A549 (cell line): ENCODE results near the gene FGF3. TPM values are rescaled to one million over a fixed set of nuclear protein-coding genes. Genes with fewer than 3 reads are reported as not detected.

Experiments
- ATAC-seq, 2 experiments: fragments of 200-7000 bp in 1 of 2; fragments of >200 bp in 1 of 2; cut with Nextera tagmentation in 1 of 2; cut with Tn5 transposase in 1 of 2; 3 replicates each; pipeline versions ENCODE4 v1.8.0 to v1.9.1; 2018 to 2020; ENCODE audit warnings: mild to moderate bottlenecking in 1 of 2, moderate library complexity in 1 of 2
- CTCF ChIA-PET: fragments of 300-600 bp; sonication (Branson Sonifier 250); formaldehyde crosslinking; extraction: SDS; loops from one replicate; lab custom pipeline; 2021; ENCODE audit warnings: antibody characterized with exemption, inconsistent platforms; lab: Yijun Ruan, JAX
- POLR2A ChIA-PET: fragments of 350-600 bp; formaldehyde crosslinking; extraction: SDS; loops from one replicate; lab custom pipeline; 2021; ENCODE audit warnings: antibody characterized with exemption, inconsistent platforms; lab: Yijun Ruan, JAX
- DNase-seq, 2 experiments: peaks; one replicate each; pipeline versions ENCODE4 v3.0.0 to v3.0.0-alpha.2; 2011 to 2016; ENCODE audit warnings: low read depth in 1 of 2, low spot score in 1 of 2
- FAIRE-seq: peaks from 2 replicates; lab custom pipeline; 2011; peaks lifted over from hg19 to GRCh38; lab: Jason Lieb, UNC
- H3K27ac ChIP-seq, 2 experiments: fragments of >200 bp; sonication (Bioruptor Twin); formaldehyde crosslinking; 3 replicates each; pipeline ENCODE4 v1.5.1; 2016 to 2017
- H3K4me1 ChIP-seq: fragments of >200 bp; sonication (Bioruptor Twin); formaldehyde crosslinking; 3 replicates; pipeline ENCODE4 v1.6.1; 2016
- H3K4me2 ChIP-seq: fragments of >200 bp; sonication (Bioruptor Twin); formaldehyde crosslinking; 3 replicates; pipeline ENCODE4 v1.6.1; 2016
- H3K4me3 ChIP-seq: fragments of >200 bp; sonication (Bioruptor Twin); formaldehyde crosslinking; 3 replicates; pipeline ENCODE4 v1.5.1; 2016
- H3K9me3 ChIP-seq: fragments of >200 bp; sonication (Bioruptor Twin); formaldehyde crosslinking; 3 replicates; pipeline ENCODE4 v1.6.1; 2016
- BHLHE40 ChIP-seq: IDR thresholded peaks from 2 replicates; pipeline ENCODE4 v1.6.1; 2012; ENCODE audit warnings: low read depth, low read length, inconsistent platforms
- CBX2 ChIP-seq: fragments of 200-600 bp; sonication (generic); IDR thresholded peaks from 2 replicates; pipeline ENCODE4 v1.6.1; 2016; ENCODE audit warnings: low read depth, mild to moderate bottlenecking, borderline replicate concordance
- EHF ChIP-seq: fragments of 250-450 bp; sonication (Bioruptor Pico); IDR thresholded peaks from 2 replicates; pipeline ENCODE4 v1.5.0; 2020; ENCODE audit warnings: mild to moderate bottlenecking
- GATA3 ChIP-seq: IDR thresholded peaks from 2 replicates; pipeline ENCODE4 v1.6.1; 2012; ENCODE audit warnings: borderline replicate concordance
- HDAC2 ChIP-seq: fragments of 200-600 bp; sonication (generic); IDR thresholded peaks from 2 replicates; pipeline ENCODE4 v1.6.1; 2016
- HEYL ChIP-seq: fragments of 250-450 bp; sonication (Bioruptor Pico); IDR thresholded peaks from 2 replicates; pipeline ENCODE4 v1.8.0; 2021; ENCODE audit warnings: mild to moderate bottlenecking, moderate library complexity
- JUN ChIP-seq, 2 experiments: fragments of >200 bp; sonication (Bioruptor Twin); formaldehyde crosslinking; IDR thresholded peaks; 2 replicates in 1 of 2; 3 replicates in 1 of 2; pipeline ENCODE4 v1.6.1; 2016 to 2017
- KDM5A ChIP-seq: fragments of 200-600 bp; sonication (generic); IDR thresholded peaks from 2 replicates; pipeline ENCODE4 v1.6.1; 2016; ENCODE audit warnings: antibody characterized with exemption, mild to moderate bottlenecking
- MAFK ChIP-seq: fragments of 450-650 bp; IDR thresholded peaks from 2 replicates; pipeline ENCODE4 v1.6.1; 2014; ENCODE audit not compliant: partially characterized antibody
- MAZ ChIP-seq: fragments of 150-350 bp; IDR thresholded peaks from 2 replicates; pipeline ENCODE4 v1.6.1; 2014; ENCODE audit warnings: antibody characterized with exemption, low read depth, low read length, borderline replicate concordance
- NFE2L2 ChIP-seq: fragments of 150-350 bp; conservative IDR thresholded peaks from 2 replicates; pipeline ENCODE4 v1.6.1; 2014; ENCODE audit warnings: low read length
- PHF8 ChIP-seq: fragments of 200-600 bp; sonication (generic); IDR thresholded peaks from 2 replicates; pipeline ENCODE4 v1.6.1; 2016; ENCODE audit warnings: low read depth, mild to moderate bottlenecking, antibody characterized with exemption, moderate library complexity, borderline replicate concordance
- POLR2A ChIP-seq: IDR thresholded peaks from 2 replicates; pipeline ENCODE4 v1.6.1; 2012; ENCODE audit warnings: mild to moderate bottlenecking, low read length
- RARB ChIP-seq: fragments of 250-450 bp; sonication (Bioruptor Pico); IDR thresholded peaks from 2 replicates; pipeline ENCODE4 v1.8.0; 2021; ENCODE audit warnings: mild to moderate bottlenecking, moderate library complexity
- RFX5 ChIP-seq: fragments of 450-650 bp; IDR thresholded peaks from 2 replicates; pipeline ENCODE4 v1.7.1; 2014; ENCODE audit warnings: antibody characterized with exemption, mild to moderate bottlenecking, moderate library complexity
- SMC3 ChIP-seq: fragments of >200 bp; sonication (Bioruptor Twin); formaldehyde crosslinking; IDR thresholded peaks from 3 replicates; pipeline ENCODE4 v1.6.1; 2018; ENCODE audit warnings: inconsistent platforms
- SREBF2 ChIP-seq: fragments of 450-650 bp; IDR thresholded peaks from 2 replicates; pipeline ENCODE4 v1.6.1; 2014; ENCODE audit warnings: mild to moderate bottlenecking, moderate library complexity
- ZC3H11A ChIP-seq: fragments of 450-650 bp; IDR thresholded peaks from 2 replicates; pipeline ENCODE4 v1.6.1; 2014; ENCODE audit warnings: antibody characterized with exemption, mild to moderate bottlenecking
- ZSCAN20 ChIP-seq: fragments of 250-450 bp; sonication (Bioruptor Pico); IDR thresholded peaks from 2 replicates; pipeline ENCODE4 v1.8.0; 2022; ENCODE audit warnings: mild to moderate bottlenecking, moderate library complexity
- WGBS: methylation state at CpG from one replicate; pipeline ENCODE4 v1.1.6; 2017; ENCODE audit errors: missing lambda C conversion rate; 5-methylcytosine and 5-hydroxymethylcytosine counted together
- polyA plus RNA-seq, 4 experiments: library from polyadenylated mRNA; depleted of rRNA in 3 of 4; stranded (reverse); fragments of >200 nt; fragmentation: RNase III in 1 of 4; extraction: RNeasy Plus Mini Kit Qiagen cat#74134 plus additional on column Dnase treatment in 1 of 4; gene quantifications; 2 replicates in 3 of 4; 3 replicates in 1 of 4; pipeline ENCODE4 v1.2.3, GENCODE V29; 2011 to 2017
- TF ChIP-seq, protein P1 (sequence below): fragments of 450-650 bp; IDR thresholded peaks from 2 replicates; pipeline ENCODE4 v1.6.1; 2014; ENCODE audit warnings: antibody characterized with exemption
- TF ChIP-seq, protein P2 (sequence below): fragments of >200 bp; sonication (Bioruptor Twin); formaldehyde crosslinking; IDR thresholded peaks from 2 replicates; pipeline ENCODE4 v1.6.1; 2016
- TF ChIP-seq, protein P3 (sequence below): fragments of 150-350 bp; IDR thresholded peaks from 2 replicates; pipeline ENCODE4 v1.6.1; 2014; ENCODE audit warnings: low read depth, mild to moderate bottlenecking, low read length
- TF ChIP-seq, protein P4 (sequence below): IDR thresholded peaks from 2 replicates; pipeline ENCODE4 v1.6.1; 2012; ENCODE audit warnings: low read depth, borderline replicate concordance

The FGF3 gene
- polyA plus RNA-seq, 2 of the 4 experiments (the other 2 are of a cell fraction), result not detected

DNA sequence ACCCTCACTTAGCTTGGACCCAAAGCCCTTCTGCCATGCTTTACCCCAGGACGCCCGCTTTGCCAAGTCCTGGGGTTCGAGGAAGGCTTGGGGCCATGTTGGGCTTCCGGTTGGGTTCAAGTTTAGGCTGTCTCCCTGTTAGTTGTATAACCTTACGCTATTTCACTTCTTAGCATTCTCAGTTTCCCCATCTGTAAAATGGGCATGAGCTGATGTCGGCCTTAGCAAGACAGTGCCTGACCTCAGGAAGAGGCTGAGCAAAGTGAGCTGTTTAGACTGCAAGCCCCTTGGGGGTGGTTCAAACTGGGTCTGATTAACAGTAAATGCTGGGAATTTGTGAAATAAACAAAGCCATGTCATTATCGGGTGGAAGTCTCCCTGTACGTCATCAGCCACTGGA lies 40.8 kb downstream of the FGF3 start:
- TF ChIP-seq GATA3 (no peak), RARB (CRISPR knock-in tag) (no peak), KDM5A (no peak), SREBF2 (no peak), NFE2L2 (no peak)
- POLR2A ChIA-PET, result no interaction called here
- 74% methylated on average over 8 of the region's 8 CpGs for WGBS
- no peak overlapping the region for H3K27ac ChIP-seq
- no peak overlapping the region for H3K4me3 ChIP-seq
- CTCF ChIA-PET, result interaction anchor here (0.8 to 1.4 kb wide), 4 partner anchors 25 to 111 kb away, joined by 3 to 4 read pairs (median 3); no protein-coding TSS in a partner anchor
- H3K4me2 ChIP-seq, result no peak overlapping the region
- H3K4me1 ChIP-seq, result peaks cover 8% of the 10 kb centered on the region; the same call in 2 of the 3 replicates
- ATAC-seq, result no peak
- no peak for FAIRE-seq
- no peak for DNase-seq
- H3K9me3 ChIP-seq, result no peaks in the 10 kb centered on the region

DNA sequence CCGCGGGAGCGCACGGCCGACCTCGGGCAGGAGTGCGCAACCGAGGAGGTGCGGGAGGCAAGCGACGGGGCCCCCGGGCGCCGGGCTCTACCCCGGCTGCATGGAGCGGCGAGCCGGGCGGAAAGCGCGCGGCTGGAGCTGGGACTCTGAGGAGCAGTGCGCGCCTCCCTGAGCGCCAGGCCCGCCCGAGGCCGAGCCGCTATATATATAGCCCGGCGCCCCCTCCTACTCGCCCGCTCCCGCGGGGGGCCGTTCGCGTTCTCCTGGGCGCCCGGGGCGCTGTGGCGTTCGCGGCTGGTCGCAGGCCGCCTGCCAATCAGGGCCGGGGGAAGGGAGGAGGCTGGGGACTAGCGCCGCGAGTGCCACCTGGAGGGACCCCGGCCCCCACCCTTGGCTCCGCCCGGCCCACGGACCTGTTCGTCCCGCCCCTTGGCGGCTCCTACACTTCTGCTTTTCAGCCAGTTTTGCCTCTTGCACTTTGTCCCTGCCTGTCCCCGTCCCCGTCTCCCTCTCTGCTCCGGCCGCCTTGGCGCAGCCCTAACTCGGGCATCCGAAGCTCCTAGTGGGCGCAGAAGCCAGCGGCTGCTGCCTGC lies 44.0 kb downstream of the FGF3 start, which contains the start of gene FGF4:
FGF4 (minus strand) TSS at position 179 of the 593 bp plus-strand sequence. CDS start 257 bp downstream, outside the sequence.
- TF ChIP-seq JUN (IDR thresholded peaks at IDR 0.05) (no peak), CBX2 (no peak), BHLHE40 (no peak), MAFK (no peak), HEYL (CRISPR knock-in tag) (no peak), POLR2A (no peak), SMC3 (no peak), MAZ (no peak), ZSCAN20 (CRISPR knock-in tag) (no peak), RFX5 (no peak), EHF (CRISPR knock-in tag) (no peak), ZC3H11A (no peak), HDAC2 (no peak), PHF8 (no peak)
- TF ChIP-seq, protein P1, sequence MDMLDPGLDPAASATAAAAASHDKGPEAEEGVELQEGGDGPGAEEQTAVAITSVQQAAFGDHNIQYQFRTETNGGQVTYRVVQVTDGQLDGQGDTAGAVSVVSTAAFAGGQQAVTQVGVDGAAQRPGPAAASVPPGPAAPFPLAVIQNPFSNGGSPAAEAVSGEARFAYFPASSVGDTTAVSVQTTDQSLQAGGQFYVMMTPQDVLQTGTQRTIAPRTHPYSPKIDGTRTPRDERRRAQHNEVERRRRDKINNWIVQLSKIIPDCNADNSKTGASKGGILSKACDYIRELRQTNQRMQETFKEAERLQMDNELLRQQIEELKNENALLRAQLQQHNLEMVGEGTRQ, result no peak
- TF ChIP-seq, protein P2, sequence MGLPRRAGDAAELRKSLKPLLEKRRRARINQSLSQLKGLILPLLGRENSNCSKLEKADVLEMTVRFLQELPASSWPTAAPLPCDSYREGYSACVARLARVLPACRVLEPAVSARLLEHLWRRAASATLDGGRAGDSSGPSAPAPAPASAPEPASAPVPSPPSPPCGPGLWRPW, result no peak
- TF ChIP-seq, protein P3, sequence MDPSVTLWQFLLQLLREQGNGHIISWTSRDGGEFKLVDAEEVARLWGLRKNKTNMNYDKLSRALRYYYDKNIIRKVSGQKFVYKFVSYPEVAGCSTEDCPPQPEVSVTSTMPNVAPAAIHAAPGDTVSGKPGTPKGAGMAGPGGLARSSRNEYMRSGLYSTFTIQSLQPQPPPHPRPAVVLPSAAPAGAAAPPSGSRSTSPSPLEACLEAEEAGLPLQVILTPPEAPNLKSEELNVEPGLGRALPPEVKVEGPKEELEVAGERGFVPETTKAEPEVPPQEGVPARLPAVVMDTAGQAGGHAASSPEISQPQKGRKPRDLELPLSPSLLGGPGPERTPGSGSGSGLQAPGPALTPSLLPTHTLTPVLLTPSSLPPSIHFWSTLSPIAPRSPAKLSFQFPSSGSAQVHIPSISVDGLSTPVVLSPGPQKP, result no peak
- TF ChIP-seq, protein P4, sequence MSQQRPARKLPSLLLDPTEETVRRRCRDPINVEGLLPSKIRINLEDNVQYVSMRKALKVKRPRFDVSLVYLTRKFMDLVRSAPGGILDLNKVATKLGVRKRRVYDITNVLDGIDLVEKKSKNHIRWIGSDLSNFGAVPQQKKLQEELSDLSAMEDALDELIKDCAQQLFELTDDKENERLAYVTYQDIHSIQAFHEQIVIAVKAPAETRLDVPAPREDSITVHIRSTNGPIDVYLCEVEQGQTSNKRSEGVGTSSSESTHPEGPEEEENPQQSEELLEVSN, result no peak

More for the DNA sequence above, 44.0 kb downstream of the FGF3 start, which contains the start of gene FGF4:
- DNase-seq (no peak), FAIRE-seq (no peak), ATAC-seq (peak; percentile 22 to 49; a peak in 3 of 6 replicates)
- Histone ChIP-seq H3K4me1 (peaks cover 8% of the 10 kb centered on the region; the same call in 2 of the 3 replicates), H3K27ac (no peak within 1 kb of the TSS), H3K4me2 (peak within 1 kb of the TSS; percentile 68), H3K9me3 (no peaks in the 10 kb centered on the region), H3K4me3 (peak within 1 kb of the TSS; percentile 32; the same call in 2 of the 3 replicates)
- ChIA-PET POLR2A (no interaction called here), CTCF (interaction anchor here (1.0 kb wide), 1 partner anchor 63 kb away, joined by 3 read pairs; no protein-coding TSS in a partner anchor)
- 23% methylated on average over 26 of the region's 66 CpGs for WGBS
